ENCODE results near the gene ENPEP.

DNA sequence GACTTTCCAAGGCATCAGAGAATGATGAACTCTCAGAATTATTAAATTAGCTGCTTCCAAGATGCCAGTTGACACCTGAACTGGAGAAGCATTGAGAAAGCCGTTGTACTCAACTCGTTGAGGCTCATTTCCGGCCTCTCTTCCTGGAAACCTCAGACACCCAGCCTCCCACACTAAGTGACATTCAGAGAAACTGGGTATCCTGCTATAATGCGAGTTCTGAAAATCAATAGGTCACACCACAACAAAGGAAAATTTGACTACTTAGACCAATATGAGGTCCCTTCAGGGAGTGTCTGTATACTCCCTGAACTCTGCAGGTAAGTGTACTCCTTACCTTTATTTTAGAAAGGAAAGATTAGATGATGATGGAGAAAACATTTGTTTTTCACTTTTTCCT, 51.2 kb downstream of the ENPEP start:
- TF ChIP-seq, protein P1, sequence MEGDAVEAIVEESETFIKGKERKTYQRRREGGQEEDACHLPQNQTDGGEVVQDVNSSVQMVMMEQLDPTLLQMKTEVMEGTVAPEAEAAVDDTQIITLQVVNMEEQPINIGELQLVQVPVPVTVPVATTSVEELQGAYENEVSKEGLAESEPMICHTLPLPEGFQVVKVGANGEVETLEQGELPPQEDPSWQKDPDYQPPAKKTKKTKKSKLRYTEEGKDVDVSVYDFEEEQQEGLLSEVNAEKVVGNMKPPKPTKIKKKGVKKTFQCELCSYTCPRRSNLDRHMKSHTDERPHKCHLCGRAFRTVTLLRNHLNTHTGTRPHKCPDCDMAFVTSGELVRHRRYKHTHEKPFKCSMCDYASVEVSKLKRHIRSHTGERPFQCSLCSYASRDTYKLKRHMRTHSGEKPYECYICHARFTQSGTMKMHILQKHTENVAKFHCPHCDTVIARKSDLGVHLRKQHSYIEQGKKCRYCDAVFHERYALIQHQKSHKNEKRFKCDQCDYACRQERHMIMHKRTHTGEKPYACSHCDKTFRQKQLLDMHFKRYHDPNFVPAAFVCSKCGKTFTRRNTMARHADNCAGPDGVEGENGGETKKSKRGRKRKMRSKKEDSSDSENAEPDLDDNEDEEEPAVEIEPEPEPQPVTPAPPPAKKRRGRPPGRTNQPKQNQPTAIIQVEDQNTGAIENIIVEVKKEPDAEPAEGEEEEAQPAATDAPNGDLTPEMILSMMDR (conservative IDR thresholded peaks at IDR 0.05; ENCODE audit: low read depth, low read length), result no peak
- TF ChIP-seq EZH2 (IDR thresholded peaks at IDR 0.05; ENCODE audit: low read length, unreplicated experiment), result no peak
- no peak for TF ChIP-seq EZH2phosphoT487 (IDR thresholded peaks at IDR 0.05; ENCODE audit: borderline replicate concordance, low read length)

All from PC-3 (cell line).